ENCODE measurements around the gene ERLEC1.

The ERLEC1 gene

DNA sequence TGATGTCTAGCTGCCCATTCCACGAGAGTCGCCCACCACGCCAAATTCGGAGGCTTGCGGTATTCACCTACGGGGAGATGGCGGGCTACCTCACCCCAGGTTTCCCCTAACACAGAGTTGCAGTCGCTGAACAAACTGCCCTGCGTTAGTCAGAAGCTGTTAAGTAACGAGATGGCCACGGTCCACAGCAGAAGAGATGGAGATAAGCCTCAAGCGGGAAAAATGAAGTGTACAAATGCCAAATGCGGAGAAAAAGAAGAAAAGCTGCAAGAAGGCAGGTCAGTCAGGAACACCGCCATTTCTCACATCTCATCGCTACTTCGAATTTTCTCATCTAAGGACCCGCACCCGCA is 516 bp upstream of the ERLEC1 start:
- Histone ChIP-seq H2AFZ (ENCODE audit: low read length) (no peak overlapping the region), H3K9me3 (ENCODE audit: low read length) (no peaks in the 10 kb centered on the region), H3K27ac (ENCODE audit: low read depth, low read length, poor library complexity, severe bottlenecking) (peak overlapping the region; percentile 70), H3F3A (ENCODE audit: insufficient read depth, low read length) (no peaks in the 10 kb centered on the region), H4K20me1 (ENCODE audit: insufficient read depth, low read length) (no peaks in the 10 kb centered on the region), H3K79me2 (ENCODE audit: insufficient read depth, low read length) (peaks cover 76% of the 10 kb centered on the region), H3K27me3 (ENCODE audit: insufficient read depth, low read length) (no peaks in the 10 kb centered on the region), H3K4me2 (ENCODE audit: low read length) (peak overlapping the region; percentile 90), H3K4me3 (ENCODE audit: low read depth, low read length, poor library complexity, severe bottlenecking) (peak overlapping the region; percentile 89), H3K36me3 (ENCODE audit: insufficient read depth, low read length) (peaks cover 26% of the 10 kb centered on the region), H3K9ac (ENCODE audit: low read length) (peak overlapping the region; percentile 91), H3K4me1 (ENCODE audit: insufficient read depth, low read length, severe bottlenecking) (peaks cover 43% of the 10 kb centered on the region), H3K9me2 (ENCODE audit: low read depth, low read length) (no peaks in the 10 kb centered on the region)
- no peak for TF ChIP-seq EZH2 (IDR thresholded peaks at IDR 0.05; ENCODE audit: borderline replicate concordance, low read length)
- TF ChIP-seq, protein P1, sequence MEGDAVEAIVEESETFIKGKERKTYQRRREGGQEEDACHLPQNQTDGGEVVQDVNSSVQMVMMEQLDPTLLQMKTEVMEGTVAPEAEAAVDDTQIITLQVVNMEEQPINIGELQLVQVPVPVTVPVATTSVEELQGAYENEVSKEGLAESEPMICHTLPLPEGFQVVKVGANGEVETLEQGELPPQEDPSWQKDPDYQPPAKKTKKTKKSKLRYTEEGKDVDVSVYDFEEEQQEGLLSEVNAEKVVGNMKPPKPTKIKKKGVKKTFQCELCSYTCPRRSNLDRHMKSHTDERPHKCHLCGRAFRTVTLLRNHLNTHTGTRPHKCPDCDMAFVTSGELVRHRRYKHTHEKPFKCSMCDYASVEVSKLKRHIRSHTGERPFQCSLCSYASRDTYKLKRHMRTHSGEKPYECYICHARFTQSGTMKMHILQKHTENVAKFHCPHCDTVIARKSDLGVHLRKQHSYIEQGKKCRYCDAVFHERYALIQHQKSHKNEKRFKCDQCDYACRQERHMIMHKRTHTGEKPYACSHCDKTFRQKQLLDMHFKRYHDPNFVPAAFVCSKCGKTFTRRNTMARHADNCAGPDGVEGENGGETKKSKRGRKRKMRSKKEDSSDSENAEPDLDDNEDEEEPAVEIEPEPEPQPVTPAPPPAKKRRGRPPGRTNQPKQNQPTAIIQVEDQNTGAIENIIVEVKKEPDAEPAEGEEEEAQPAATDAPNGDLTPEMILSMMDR (IDR thresholded peaks at IDR 0.05; ENCODE audit: low read length): no peak

DNA sequence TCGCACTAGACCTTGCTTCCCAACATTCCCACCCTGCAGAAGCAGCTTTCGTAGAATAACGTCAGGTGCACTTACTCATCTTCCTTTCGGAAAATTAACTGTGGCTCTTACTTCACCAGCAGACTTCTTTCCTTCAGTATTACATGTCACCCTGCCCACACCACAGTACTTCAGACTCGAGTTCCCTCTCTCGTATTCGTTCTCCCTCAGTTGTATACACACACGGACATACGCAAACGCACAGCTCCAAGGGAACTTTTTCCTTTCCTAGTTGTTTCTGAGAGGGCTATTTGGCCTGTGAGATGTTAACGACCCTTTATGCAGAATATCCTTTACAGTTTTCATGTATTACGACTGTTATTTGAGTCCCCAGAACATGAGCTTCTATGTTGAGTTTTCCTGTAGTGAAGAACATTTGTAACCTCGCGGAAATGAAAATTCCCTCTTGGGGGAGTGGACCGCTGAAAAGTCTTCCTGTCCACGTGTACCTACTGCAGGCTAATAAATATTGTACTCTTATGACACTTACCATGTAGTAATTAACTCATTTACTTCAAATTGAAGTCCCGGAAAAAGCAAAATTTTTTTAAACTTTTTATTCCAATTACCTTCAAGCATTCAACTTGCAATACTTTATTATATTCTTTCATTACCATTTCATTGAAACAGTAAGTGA is 908 bp downstream of the ERLEC1 start:
- TF ChIP-seq, protein P1 (IDR thresholded peaks at IDR 0.05; ENCODE audit: low read length): no peak
- TF ChIP-seq EZH2 (IDR thresholded peaks at IDR 0.05; ENCODE audit: borderline replicate concordance, low read length): no peak
- Histone ChIP-seq H2AFZ (ENCODE audit: low read length) (no peak overlapping the region), H3K9me2 (ENCODE audit: low read depth, low read length) (no peaks in the 10 kb centered on the region), H3K36me3 (ENCODE audit: insufficient read depth, low read length) (peaks cover 13% of the 10 kb centered on the region; the same call in 1 of the 2 replicates), H3K9me3 (ENCODE audit: low read length) (no peaks in the 10 kb centered on the region), H3K4me3 (ENCODE audit: low read depth, low read length, poor library complexity, severe bottlenecking) (peak overlapping the region; percentile 89), H3K9ac (ENCODE audit: low read length) (peak overlapping the region; percentile 91), H4K20me1 (ENCODE audit: insufficient read depth, low read length) (no peaks in the 10 kb centered on the region), H3K4me2 (ENCODE audit: low read length) (peak overlapping the region; percentile 90), H3F3A (ENCODE audit: insufficient read depth, low read length) (no peaks in the 10 kb centered on the region), H3K27ac (ENCODE audit: low read depth, low read length, poor library complexity, severe bottlenecking) (peak overlapping the region; percentile 22), H3K4me1 (ENCODE audit: insufficient read depth, low read length, severe bottlenecking) (peaks cover 43% of the 10 kb centered on the region), H3K79me2 (ENCODE audit: insufficient read depth, low read length) (peaks cover 63% of the 10 kb centered on the region), H3K27me3 (ENCODE audit: insufficient read depth, low read length) (no peaks in the 10 kb centered on the region)

DNA sequence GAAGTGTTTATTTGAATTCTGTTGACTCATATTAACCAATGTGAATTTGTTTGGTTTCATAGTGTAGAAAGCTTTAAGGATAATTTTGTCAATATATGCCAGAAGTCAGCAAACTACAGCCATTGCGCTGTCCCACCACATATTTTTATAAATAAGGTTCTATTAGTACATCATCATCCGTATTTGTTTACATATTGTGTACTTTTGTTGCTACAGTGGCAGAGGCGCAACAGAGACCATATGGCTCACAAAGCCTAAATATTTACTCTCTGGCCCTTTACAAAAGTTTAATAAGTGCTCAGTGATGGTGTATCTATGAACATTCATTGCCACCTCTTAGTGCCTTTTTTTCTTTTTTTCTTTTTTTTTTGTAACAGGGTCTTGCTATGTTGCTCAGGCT is 6.4 kb downstream of the ERLEC1 start:
- Histone ChIP-seq H3K36me3 (ENCODE audit: insufficient read depth, low read length) (peaks cover 20% of the 10 kb centered on the region), H3K4me1 (ENCODE audit: insufficient read depth, low read length, severe bottlenecking) (peaks cover 7% of the 10 kb centered on the region), H3K4me3 (ENCODE audit: low read depth, low read length, poor library complexity, severe bottlenecking) (no peak overlapping the region), H3K27ac (ENCODE audit: low read depth, low read length, poor library complexity, severe bottlenecking) (no peak overlapping the region), H3K9me3 (ENCODE audit: low read length) (no peaks in the 10 kb centered on the region), H2AFZ (ENCODE audit: low read length) (no peak overlapping the region), H3K4me2 (ENCODE audit: low read length) (no peak overlapping the region), H3K9me2 (ENCODE audit: low read depth, low read length) (no peaks in the 10 kb centered on the region), H3K27me3 (ENCODE audit: insufficient read depth, low read length) (no peaks in the 10 kb centered on the region), H3F3A (ENCODE audit: insufficient read depth, low read length) (no peaks in the 10 kb centered on the region), H4K20me1 (ENCODE audit: insufficient read depth, low read length) (no peaks in the 10 kb centered on the region), H3K9ac (ENCODE audit: low read length) (no peak overlapping the region), H3K79me2 (ENCODE audit: insufficient read depth, low read length) (peaks cover 15% of the 10 kb centered on the region)
- TF ChIP-seq EZH2 (IDR thresholded peaks at IDR 0.05; ENCODE audit: borderline replicate concordance, low read length): no peak
- TF ChIP-seq, protein P1 (IDR thresholded peaks at IDR 0.05; ENCODE audit: low read length): no peak

Measured in OCI-LY1 (cell line).